ENCODE data around the gene SIPA1L3.

- no peak for TF ChIP-seq CTCF (IDR thresholded peaks at IDR 0.05; ENCODE audit: poor library complexity, severe bottlenecking)
- no peak for TF ChIP-seq EZH2 (IDR thresholded peaks at IDR 0.05; ENCODE audit: borderline replicate concordance, insufficient read depth, low read length, poor library complexity, severe bottlenecking)
- TF ChIP-seq POLR2AphosphoS5 (IDR thresholded peaks at IDR 0.05) = no peak
- TF ChIP-seq REST (IDR thresholded peaks at IDR 0.05; ENCODE audit: borderline replicate concordance) = no peak
- no peak for TF ChIP-seq EP300 (conservative IDR thresholded peaks at IDR 0.05; ENCODE audit: poor library complexity, severe bottlenecking)
- no peak for TF ChIP-seq TAF1 (IDR thresholded peaks at IDR 0.05; ENCODE audit: low read depth)
- TF ChIP-seq RAD21 (conservative IDR thresholded peaks at IDR 0.05) = no peak
- no peak for TF ChIP-seq SMC3 (conservative IDR thresholded peaks at IDR 0.05; ENCODE audit: poor library complexity)
These were observed 296.2 kb downstream of the SIPA1L3 start for GRCh38 chr19:38203197-38203596.

Measured in neural cell (in vitro differentiated cells).